OCI-LY1 (cell line): ENCODE data around the gene AK4.

Experiments
- H2AFZ ChIP-seq: fragments of 200-600 bp; sonication (generic), shearing (Covaris generic); 2 replicates; pipeline ENCODE4 v1.6.0; 2014; ENCODE audit warnings: antibody characterized with exemption, mild to moderate bottlenecking, low read length
- H3F3A ChIP-seq: fragments of 200-600 bp; sonication (generic), shearing (Covaris generic); 2 replicates; pipeline ENCODE4 v1.6.0; 2014; ENCODE audit warnings: mild to moderate bottlenecking, antibody characterized with exemption, low read length, moderate library complexity; ENCODE audit not compliant: insufficient read depth
- H3K27ac ChIP-seq: fragments of 200-600 bp; sonication (generic); 2 replicates; pipeline ENCODE4 v1.5.1; 2014; ENCODE audit warnings: low read length, mixed run types, mild to moderate bottlenecking, low read depth; ENCODE audit not compliant: poor library complexity, severe bottlenecking
- H3K27me3 ChIP-seq: fragments of 200-600 bp; sonication (generic); 2 replicates; pipeline ENCODE4 v1.6.0; 2014; ENCODE audit warnings: antibody characterized with exemption, mild to moderate bottlenecking, low read length, moderate library complexity; ENCODE audit not compliant: insufficient read depth
- H3K36me3 ChIP-seq: fragments of 200-600 bp; sonication (generic); 2 replicates; pipeline ENCODE4 v1.6.1; 2014; ENCODE audit warnings: mild to moderate bottlenecking, antibody characterized with exemption, low read length, moderate library complexity, mixed read lengths; ENCODE audit not compliant: insufficient read depth
- H3K4me1 ChIP-seq: fragments of 200-600 bp; sonication (generic); 2 replicates; pipeline ENCODE4 v1.5.1; 2014; ENCODE audit warnings: mild to moderate bottlenecking, low read length, moderate library complexity; ENCODE audit not compliant: insufficient read depth, severe bottlenecking
- H3K4me2 ChIP-seq: fragments of 200-600 bp; sonication (generic), shearing (Covaris generic); 2 replicates; pipeline ENCODE4 v1.6.1; 2014; ENCODE audit warnings: low read length
- H3K4me3 ChIP-seq: fragments of 200-600 bp; sonication (generic); 2 replicates; pipeline ENCODE4 v1.5.1; 2014; ENCODE audit warnings: low read length, low read depth, mild to moderate bottlenecking, mixed read lengths; ENCODE audit not compliant: poor library complexity, severe bottlenecking
- H3K79me2 ChIP-seq: fragments of 200-600 bp; shearing (Covaris generic); 2 replicates; pipeline ENCODE4 v1.6.1; 2016; ENCODE audit warnings: mixed run types, low read length, mixed read lengths; ENCODE audit not compliant: insufficient read depth
- H3K9ac ChIP-seq: fragments of 200-600 bp; sonication (generic), shearing (Covaris generic); 2 replicates; pipeline ENCODE4 v1.6.1; 2014; ENCODE audit warnings: mild to moderate bottlenecking, low read length, mixed read lengths
- H3K9me2 ChIP-seq: fragments of 200-600 bp; sonication (generic), shearing (Covaris generic); 2 replicates; pipeline ENCODE4 v1.6.1; 2014; ENCODE audit warnings: low read depth, mild to moderate bottlenecking, low read length, mixed read lengths
- H3K9me3 ChIP-seq: fragments of 200-600 bp; shearing (Covaris generic); 2 replicates; pipeline ENCODE4 v1.6.1; 2014; ENCODE audit warnings: low read length, mixed read lengths
- H4K20me1 ChIP-seq: fragments of 200-600 bp; sonication (generic), shearing (Covaris generic); 2 replicates; pipeline ENCODE4 v1.6.0; 2016; ENCODE audit warnings: mild to moderate bottlenecking, low read length; ENCODE audit not compliant: insufficient read depth
- CTCF ChIP-seq: fragments of 200-600 bp; sonication (generic), shearing (Covaris generic); IDR thresholded peaks from 2 replicates; pipeline ENCODE4 v1.5.1; 2017; ENCODE audit warnings: mild to moderate bottlenecking, antibody characterized with exemption, low read length, moderate library complexity, mixed read lengths
- EZH2 ChIP-seq: fragments of 200-600 bp; sonication (generic), shearing (Covaris generic); IDR thresholded peaks from 2 replicates; pipeline ENCODE4 v1.8.0; 2017; ENCODE audit warnings: borderline replicate concordance, mixed run types, mild to moderate bottlenecking, antibody characterized with exemption, low read length, moderate library complexity, mixed read lengths

AK4 gene

GRCh38 chr1:65174585-65174984 is 26.6 kb downstream of the AK4 start:
- Histone ChIP-seq H3K27me3 (no peaks in the 10 kb centered on the region), H3K9me3 (no peaks in the 10 kb centered on the region), H3K9ac (no peak overlapping the region), H3K36me3 (no peaks in the 10 kb centered on the region), H3K4me1 (no peaks in the 10 kb centered on the region), H3K79me2 (no peaks in the 10 kb centered on the region), H2AFZ (no peak overlapping the region), H4K20me1 (no peaks in the 10 kb centered on the region), H3K4me3 (no peak overlapping the region), H3K4me2 (no peak overlapping the region), H3F3A (no peaks in the 10 kb centered on the region), H3K9me2 (no peaks in the 10 kb centered on the region), H3K27ac (no peak overlapping the region)
- TF ChIP-seq CTCF (no peak), EZH2 (no peak)

- Histone ChIP-seq H3K27ac (no peak overlapping the region), H3K9me2 (no peaks in the 10 kb centered on the region), H4K20me1 (no peaks in the 10 kb centered on the region), H3K36me3 (no peaks in the 10 kb centered on the region), H3K9ac (no peak overlapping the region), H3K4me1 (no peaks in the 10 kb centered on the region), H3K4me3 (no peak overlapping the region), H3K27me3 (no peaks in the 10 kb centered on the region), H3K9me3 (no peaks in the 10 kb centered on the region), H3F3A (no peaks in the 10 kb centered on the region), H2AFZ (no peak overlapping the region), H3K4me2 (no peak overlapping the region), H3K79me2 (no peaks in the 10 kb centered on the region)
- TF ChIP-seq EZH2 (no peak), CTCF (no peak)
Measured at GRCh38 chr1:65175171-65176055, 27.4 kb downstream of the AK4 start.

GRCh38 chr1:65176056-65176450 is 28.1 kb downstream of the AK4 start:
- Histone ChIP-seq H3K4me2 (no peak overlapping the region), H3K9me2 (no peaks in the 10 kb centered on the region), H3K27ac (no peak overlapping the region), H3K79me2 (no peaks in the 10 kb centered on the region), H3K4me3 (no peak overlapping the region), H3K36me3 (no peaks in the 10 kb centered on the region), H3F3A (no peaks in the 10 kb centered on the region), H3K9ac (no peak overlapping the region), H2AFZ (no peak overlapping the region), H3K9me3 (no peaks in the 10 kb centered on the region), H3K27me3 (no peaks in the 10 kb centered on the region), H4K20me1 (no peaks in the 10 kb centered on the region), H3K4me1 (no peaks in the 10 kb centered on the region)
- TF ChIP-seq CTCF, result no peak
- no peak for TF ChIP-seq EZH2
